Bronchial epithelial cell (primary cell): Measurements from ENCODE around the gene ZSWIM6. TPM values are rescaled to one million over a fixed set of nuclear protein-coding genes. Genes with fewer than 3 reads are reported as not detected.

Experiments used
- DNase-seq: peaks from one replicate; pipeline ENCODE4 v3.0.0-alpha.2; 2010; ENCODE audit warnings: low read depth
- FAIRE-seq: peaks from 2 replicates; lab custom pipeline; 2011; peaks lifted over from hg19 to GRCh38; lab: Jason Lieb, UNC
- H3K27me3 ChIP-seq: 2 replicates; pipeline ENCODE4 v1.5.1; 2011; ENCODE audit warnings: low read length; ENCODE audit not compliant: control insufficient read depth, insufficient read depth
- H3K36me3 ChIP-seq: 2 replicates; pipeline ENCODE4 v1.5.1; 2011; ENCODE audit warnings: low read length; ENCODE audit not compliant: control insufficient read depth, insufficient read depth
- H3K4me3 ChIP-seq: 2 replicates; pipeline ENCODE4 v1.5.1; 2011; ENCODE audit warnings: mild to moderate bottlenecking, low read depth, low read length, control low read depth
- CTCF ChIP-seq: IDR thresholded peaks from 2 replicates; pipeline ENCODE4 v1.5.1; 2011; ENCODE audit warnings: mild to moderate bottlenecking, moderate library complexity, low read length, control low read depth, inconsistent platforms; ENCODE audit not compliant: insufficient read depth, severe bottlenecking
- total RNA-seq: library from RNA; depleted of rRNA; stranded (reverse); fragments of >200 nt; gene quantifications from 2 replicates; pipeline ENCODE4 v1.2.1, GENCODE V29; 2014

The ZSWIM6 gene
- total RNA-seq, 1 donor from 2014 or later = 5.8 TPM

- TF ChIP-seq CTCF = no peak
- H3K4me3 ChIP-seq = no peak overlapping the region
- FAIRE-seq (no peak), DNase-seq (no peak)
- H3K36me3 ChIP-seq = no peaks in the 10 kb centered on the region
- H3K27me3 ChIP-seq = no peaks in the 10 kb centered on the region
Observed at GRCh38 chr5:61505281-61505680, 173.2 kb downstream of the ZSWIM6 start.

GRCh38 chr5:61507232-61507631 lies 175.2 kb downstream of the ZSWIM6 start:
- no peak for TF ChIP-seq CTCF
- FAIRE-seq (no peak), DNase-seq (peak; percentile 12)
- Histone ChIP-seq H3K4me3 (no peak overlapping the region), H3K27me3 (no peaks in the 10 kb centered on the region), H3K36me3 (no peaks in the 10 kb centered on the region)

GRCh38 chr5:61516946-61517345 lies 184.9 kb downstream of the ZSWIM6 start:
- no peak for TF ChIP-seq CTCF
- H3K27me3 ChIP-seq = no peaks in the 10 kb centered on the region
- no peak overlapping the region for H3K4me3 ChIP-seq
- no peak for FAIRE-seq
- H3K36me3 ChIP-seq = no peaks in the 10 kb centered on the region
- no peak for DNase-seq

- no peak for TF ChIP-seq CTCF
- FAIRE-seq (no peak), DNase-seq (no peak)
- peaks cover 1% of the 10 kb centered on the region for H3K36me3 ChIP-seq
- H3K27me3 ChIP-seq = no peaks in the 10 kb centered on the region
- no peak overlapping the region for H3K4me3 ChIP-seq
Observed at GRCh38 chr5:61519728-61520277, 187.7 kb downstream of the ZSWIM6 start.

- TF ChIP-seq CTCF = no peak
- peaks cover 1% of the 10 kb centered on the region for H3K36me3 ChIP-seq
- no peak overlapping the region for H3K4me3 ChIP-seq
- H3K27me3 ChIP-seq = no peaks in the 10 kb centered on the region
- no peak for FAIRE-seq
- DNase-seq = no peak
Observed at GRCh38 chr5:61523073-61523472, 191.0 kb downstream of the ZSWIM6 start.

GRCh38 chr5:61523997-61524396 lies 191.9 kb downstream of the ZSWIM6 start:
- H3K36me3 ChIP-seq = peaks cover 1% of the 10 kb centered on the region
- TF ChIP-seq CTCF = no peak
- H3K4me3 ChIP-seq = no peak overlapping the region
- FAIRE-seq (no peak), DNase-seq (no peak)
- no peaks in the 10 kb centered on the region for H3K27me3 ChIP-seq
